HFF-Myc (cell line): ENCODE measurements around the gene GDPD2.

Source experiments
- DNase-seq: peaks from one replicate; pipeline ENCODE4 v3.0.0-alpha.2; 2011; ENCODE audit warnings: low read depth; ENCODE audit errors: extremely low read depth
- H3K4me3 ChIP-seq: replicated peaks from 2 replicates; pipeline ENCODE4 v1.5.1; 2011; ENCODE audit warnings: low read depth, mild to moderate bottlenecking, control low read depth, low read length
- TF ChIP-seq, protein P1 (sequence below): IDR thresholded peaks from 2 replicates; pipeline ENCODE4 v1.5.1; 2012; ENCODE audit warnings: mild to moderate bottlenecking, low read depth, low read length, control low read depth; ENCODE audit errors: missing control alignments

GDPD2 gene

DNA sequence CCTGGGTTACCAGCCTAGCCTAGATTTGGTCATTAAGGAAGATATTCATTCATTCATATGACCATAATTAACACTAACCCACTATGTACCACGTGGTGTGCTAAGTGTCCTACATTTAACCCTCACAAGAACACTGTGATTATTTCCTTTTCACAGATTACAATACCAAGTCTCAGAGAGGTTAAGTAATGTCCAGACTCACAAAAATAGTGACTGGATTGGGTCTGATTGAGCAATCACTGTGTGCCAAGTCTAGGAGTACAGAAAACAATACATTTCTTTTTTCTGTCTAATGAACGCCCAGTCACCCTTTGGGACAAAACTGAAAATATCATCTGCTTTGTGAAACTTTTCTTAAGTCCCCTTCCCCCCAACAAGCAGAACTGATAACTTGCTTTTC, 13.9 kb downstream of the GDPD2 start:
- no peak for DNase-seq
- TF ChIP-seq, protein P1, sequence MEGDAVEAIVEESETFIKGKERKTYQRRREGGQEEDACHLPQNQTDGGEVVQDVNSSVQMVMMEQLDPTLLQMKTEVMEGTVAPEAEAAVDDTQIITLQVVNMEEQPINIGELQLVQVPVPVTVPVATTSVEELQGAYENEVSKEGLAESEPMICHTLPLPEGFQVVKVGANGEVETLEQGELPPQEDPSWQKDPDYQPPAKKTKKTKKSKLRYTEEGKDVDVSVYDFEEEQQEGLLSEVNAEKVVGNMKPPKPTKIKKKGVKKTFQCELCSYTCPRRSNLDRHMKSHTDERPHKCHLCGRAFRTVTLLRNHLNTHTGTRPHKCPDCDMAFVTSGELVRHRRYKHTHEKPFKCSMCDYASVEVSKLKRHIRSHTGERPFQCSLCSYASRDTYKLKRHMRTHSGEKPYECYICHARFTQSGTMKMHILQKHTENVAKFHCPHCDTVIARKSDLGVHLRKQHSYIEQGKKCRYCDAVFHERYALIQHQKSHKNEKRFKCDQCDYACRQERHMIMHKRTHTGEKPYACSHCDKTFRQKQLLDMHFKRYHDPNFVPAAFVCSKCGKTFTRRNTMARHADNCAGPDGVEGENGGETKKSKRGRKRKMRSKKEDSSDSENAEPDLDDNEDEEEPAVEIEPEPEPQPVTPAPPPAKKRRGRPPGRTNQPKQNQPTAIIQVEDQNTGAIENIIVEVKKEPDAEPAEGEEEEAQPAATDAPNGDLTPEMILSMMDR = no peak
- no peak overlapping the region for H3K4me3 ChIP-seq

DNA sequence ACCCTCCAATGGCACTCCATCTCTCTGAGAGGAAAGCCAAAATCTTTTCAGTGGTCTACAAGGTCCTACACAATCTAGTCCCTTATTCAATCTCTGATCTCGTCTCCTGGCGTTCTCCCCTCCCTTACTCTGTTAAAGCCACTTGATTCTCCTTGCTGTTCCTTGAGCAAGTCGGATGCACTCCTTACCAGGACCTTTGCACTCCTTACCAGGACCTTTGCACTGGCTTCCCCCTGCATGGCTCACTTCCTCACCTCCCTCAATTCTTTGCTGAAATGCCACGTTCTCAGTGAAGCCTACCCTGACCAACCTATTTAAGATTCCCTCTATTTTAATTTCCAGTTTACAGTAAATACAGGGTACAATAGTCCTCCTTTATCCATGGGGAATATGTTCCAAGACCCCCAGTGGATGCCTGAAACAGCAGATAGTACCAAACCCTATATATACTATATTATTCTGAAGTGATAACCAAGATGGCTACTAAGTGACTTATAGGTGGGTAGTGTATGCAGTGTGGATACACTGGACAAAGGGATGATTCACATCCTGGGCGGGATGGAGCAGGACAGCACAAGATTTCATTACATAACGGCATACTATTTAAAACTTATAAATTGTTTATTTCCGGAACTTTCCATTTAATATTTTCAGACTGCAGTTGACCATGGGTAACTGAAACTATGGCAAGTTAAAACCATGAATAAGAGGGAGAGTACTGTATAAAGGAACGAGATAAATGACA, 15.0 kb downstream of the GDPD2 start:
- TF ChIP-seq, protein P1 = no peak
- no peak for DNase-seq
- no peak overlapping the region for H3K4me3 ChIP-seq

DNA sequence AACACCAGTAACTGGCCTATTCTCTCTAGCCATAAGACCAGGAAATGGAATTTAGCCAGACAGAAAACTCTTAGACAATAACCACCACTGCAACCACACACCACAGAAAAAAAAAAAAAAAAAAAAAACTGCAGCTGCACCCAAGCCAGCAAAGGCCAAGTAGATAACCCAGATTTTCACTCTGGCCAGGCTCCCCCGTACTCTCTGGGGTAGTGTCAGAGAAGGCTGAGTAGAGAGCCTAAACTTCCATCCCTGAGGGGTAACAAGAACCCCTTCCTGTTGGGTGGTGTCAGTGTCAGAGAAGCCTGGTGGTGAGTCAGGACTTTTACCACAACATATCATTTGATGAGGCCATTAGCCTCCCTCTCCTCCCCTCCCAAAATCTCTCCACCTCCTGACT, 15.9 kb downstream of the GDPD2 start:
- no peak for DNase-seq
- no peak overlapping the region for H3K4me3 ChIP-seq
- TF ChIP-seq, protein P1 = no peak

DNA sequence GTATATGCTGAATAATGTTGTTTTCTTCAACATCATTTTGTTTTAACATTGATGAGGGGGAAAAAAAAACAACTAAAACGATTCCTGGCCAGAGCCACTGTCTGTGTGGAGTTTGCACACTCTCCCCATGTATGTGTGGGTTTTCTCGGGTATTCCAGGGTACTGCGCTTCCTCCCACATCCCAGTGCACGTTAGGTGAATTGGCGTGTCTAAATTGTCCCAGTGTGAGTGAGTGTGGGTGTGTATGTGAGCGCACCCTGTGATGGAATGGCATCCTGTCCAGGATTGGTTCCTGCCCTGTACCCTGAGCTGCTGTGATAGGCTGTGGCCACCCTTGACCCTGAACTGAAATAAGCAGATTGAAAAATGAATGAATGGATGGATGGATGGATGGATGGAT, 19.1 kb downstream of the GDPD2 start:
- H3K4me3 ChIP-seq = no peak overlapping the region
- DNase-seq = no peak
- TF ChIP-seq, protein P1 = no peak

DNA sequence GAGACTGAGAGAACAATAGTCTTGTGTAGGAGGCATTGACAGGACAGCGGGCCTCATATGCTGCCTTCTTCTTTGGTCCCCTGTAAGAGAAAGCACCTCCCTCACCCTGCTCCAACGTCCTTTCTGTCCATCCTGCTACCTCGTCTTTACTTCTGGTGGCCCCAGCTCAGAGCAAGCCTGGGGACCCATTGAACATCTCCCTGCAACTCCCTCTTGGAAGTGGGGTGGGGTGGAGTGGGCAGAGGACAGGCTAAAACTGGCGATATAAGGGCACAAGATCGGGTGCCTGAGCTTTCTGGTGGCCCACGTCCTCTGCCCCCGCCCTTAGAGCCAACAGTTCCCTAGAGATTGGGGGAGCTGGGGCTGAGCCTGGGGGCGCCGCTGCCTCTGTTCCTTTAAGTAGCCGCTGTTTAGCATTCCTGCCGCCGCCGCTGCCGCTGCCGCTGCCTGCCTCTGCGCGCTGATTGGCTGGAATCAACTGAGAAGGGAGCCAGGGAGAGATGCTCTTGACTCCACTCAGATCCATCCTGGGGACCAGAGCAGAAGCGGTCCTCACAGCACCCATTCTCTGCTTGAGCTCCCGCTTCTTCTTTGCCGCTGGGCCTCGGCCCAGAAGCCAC, 21.3 kb downstream of the GDPD2 start, which contains the start of gene DLG3:
Gene DLG3, plus strand, starts transcription at position 510 of the 620 bp plus-strand sequence. CDS start 367 bp downstream, outside the sequence.
- TF ChIP-seq, protein P1 = no peak
- no peak for DNase-seq
- H3K4me3 ChIP-seq = no peak within 1 kb of the TSS

DNA sequence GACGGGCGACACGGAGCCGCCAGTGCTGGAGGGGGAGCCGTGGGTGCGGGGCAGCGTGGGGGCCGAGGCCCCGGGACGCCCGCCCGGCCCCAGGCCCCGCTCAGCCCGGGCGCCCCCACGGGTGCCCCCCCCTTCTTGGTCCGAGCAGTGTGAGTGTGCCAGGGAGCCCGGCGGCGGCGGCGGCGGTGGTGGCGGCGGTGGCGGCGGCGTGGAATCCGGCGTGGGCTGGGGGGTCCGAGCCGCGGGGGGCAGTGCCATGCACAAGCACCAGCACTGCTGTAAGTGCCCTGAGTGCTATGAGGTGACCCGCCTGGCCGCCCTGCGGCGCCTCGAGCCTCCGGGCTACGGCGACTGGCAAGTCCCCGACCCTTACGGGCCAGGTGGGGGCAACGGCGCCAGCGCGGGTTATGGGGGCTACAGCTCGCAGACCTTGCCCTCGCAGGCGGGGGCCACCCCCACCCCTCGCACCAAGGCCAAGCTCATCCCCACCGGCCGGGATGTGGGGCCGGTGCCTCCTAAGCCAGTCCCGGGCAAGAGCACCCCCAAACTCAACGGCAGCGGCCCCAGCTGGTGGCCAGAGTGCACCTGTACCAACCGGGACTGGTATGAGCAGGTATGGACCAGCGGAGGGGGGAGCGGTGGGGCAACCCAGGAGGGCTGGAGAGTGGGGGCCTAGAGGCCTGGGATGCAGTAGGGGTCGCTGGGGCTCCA, 22.0 kb downstream of the GDPD2 start:
- TF ChIP-seq, protein P1 = no peak
- DNase-seq = no peak
- H3K4me3 ChIP-seq = no peak overlapping the region
